Upper lobe of left lung (tissue), 4 donors: ENCODE measurements around the gene SERP1.

Experiments
- CTCF ChIP-seq, 6 experiments: fragments of 450-650 bp in 4 of 6; fragments of 200-600 bp in 2 of 6; sonication (generic) in 2 of 6; IDR thresholded peaks; one replicate each; pipeline ENCODE4 v1.5.1; 2016 to 2019; ENCODE audit warnings: antibody characterized with exemption in 6 of 6
- POLR2A ChIP-seq, 4 donors: fragments of 450-650 bp; IDR thresholded peaks; one replicate each; pipeline ENCODE4 v1.5.1; 2016 to 2017; ENCODE audit warnings: antibody characterized with exemption in 4 of 4, mild to moderate bottlenecking in 2 of 4
- POLR2AphosphoS5 ChIP-seq, 2 donors: sonication (generic); formaldehyde crosslinking; IDR thresholded peaks; one replicate each; pipeline ENCODE4 v1.5.1; 2017; ENCODE audit warnings: antibody characterized with exemption in 2 of 2

- TF ChIP-seq CTCF (IDR thresholded peaks at IDR 0.05) (no peak), POLR2AphosphoS5 (IDR thresholded peaks at IDR 0.05) (no peak), POLR2A (IDR thresholded peaks at IDR 0.05) (no peak)
Observed at GRCh38 chr3:150495149-150495548, 51.1 kb downstream of the SERP1 start.
